K562 (cell line): ENCODE measurements around the gene SART1. TPM values are rescaled to one million over a fixed set of nuclear protein-coding genes. Genes with fewer than 3 reads are reported as not detected.

Experiments used
- CC2D1A ChIP-seq: fragments of 450-650 bp; IDR thresholded peaks from 2 replicates; pipeline ENCODE4 v1.6.1; 2017; ENCODE audit warnings: mild to moderate bottlenecking
- OTX1 ChIP-seq: fragments of 450-650 bp; formaldehyde crosslinking; IDR thresholded peaks from 2 replicates; pipeline ENCODE4 v1.4.0; 2022; ENCODE audit warnings: mild to moderate bottlenecking
- PREB ChIP-seq: sonication (generic); formaldehyde crosslinking; IDR thresholded peaks from 2 replicates; pipeline ENCODE4 v1.8.1; 2023; ENCODE audit warnings: mild to moderate bottlenecking, missing genetic modification reagents
- RBM25 ChIP-seq: fragments of 200-400 bp; formaldehyde crosslinking; IDR thresholded peaks from 2 replicates; pipeline ENCODE4 v1.6.1; 2018; ENCODE audit warnings: low read length, low read depth, moderate library complexity; ENCODE audit not compliant: severe bottlenecking
- U2AF1 ChIP-seq: fragments of 200-400 bp; formaldehyde crosslinking; optimal IDR thresholded peaks from 2 replicates; pipeline ENCODE3; 2017; ENCODE audit warnings: mild to moderate bottlenecking, low read depth, low read length, moderate library complexity
- ZNF518B ChIP-seq: fragments of 250-450 bp; sonication (Bioruptor Pico); IDR thresholded peaks from 2 replicates; pipeline ENCODE4 v1.5.0; 2021; ENCODE audit warnings: mild to moderate bottlenecking, moderate library complexity
- polyA plus RNA-seq, 8 experiments: library from polyadenylated mRNA; depleted of rRNA in 4 of 8; stranded (reverse) in 5 of 8; unstranded in 3 of 8; fragments of >200 nt; fragmentation: Nextera tagmentation in 2 of 8; fragmentation: Illumina TruSeq in 1 of 8; extraction: Ambion mirVana in 2 of 8; extraction: Trizol in 1 of 8; gene quantifications; 2 replicates each; pipeline versions ENCODE4 v1.2.1 to v1.2.3, GENCODE V29; 2011 to 2014; ENCODE audit warnings: inconsistent platforms in 1 of 8, missing spikeins in 1 of 8
- total RNA-seq, 7 experiments: library from RNA; depleted of rRNA in 6 of 7; stranded (reverse); fragments of >200 nt in 6 of 7; fragmentation: Illumina TruSeq in 2 of 7; extraction: Trizol in 2 of 7; gene quantifications; 2 replicates each; pipeline versions ENCODE4 v1.2.1 to v1.2.3, GENCODE V29; 2011 to 2021; ENCODE audit warnings: low replicate concordance in 1 of 7

Gene SART1
- total and polyA plus RNA-seq, 9 of the 15 experiments (the other 6 are each of a cell fraction or from before 2014, with no cell fraction given), result 4.8 to 84.1 (median 31.7) TPM

GRCh38 chr11:66001942-66002647, 40.6 kb downstream of the SART1 start, which contains the start of the genes BANF1 and EIF1AD (continued):
- peak; percentile 84; the same call in 1 of the 2 replicates for TF ChIP-seq OTX1 (CRISPR knock-in tag)
- TF ChIP-seq RBM25, result peak; percentile 22
- no peak for TF ChIP-seq ZNF518B (CRISPR knock-in tag)
- no peak for TF ChIP-seq U2AF1
- no peak for TF ChIP-seq CC2D1A
- TF ChIP-seq PREB (CRISPR knock-in tag), result no peak
